Measurements from ENCODE around the gene MATR3.
A peak's percentile ranks its signal among the peaks of the same experiment; 100 is the strongest.

Gene MATR3

DNA sequence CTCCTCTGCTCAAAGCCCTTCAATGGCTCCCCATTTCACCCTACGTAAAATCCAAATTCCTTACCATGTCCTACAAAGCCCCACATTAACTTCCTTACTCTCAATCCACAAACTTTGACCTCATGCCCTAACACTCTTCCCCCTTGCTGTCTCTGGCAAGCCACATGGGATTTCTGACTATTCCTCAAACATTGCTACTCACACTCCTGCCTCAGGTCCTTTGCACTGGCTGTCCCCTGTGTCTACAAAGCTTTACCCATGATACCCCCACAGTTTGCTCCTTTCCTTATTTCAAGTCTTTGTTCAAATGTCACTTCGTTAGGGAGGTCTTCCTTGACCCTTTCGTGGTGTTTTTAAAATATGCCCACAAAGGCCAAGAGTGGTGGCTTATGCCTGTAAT lies 40.4 kb upstream of the MATR3 start:
- TF ChIP-seq CTCF (IDR thresholded peaks at IDR 0.05; ENCODE audit: insufficient read depth, low read depth, low read length, missing control alignments) = no peak
- no peak for DNase-seq (ENCODE audit: low read depth)
- no peak overlapping the region for H3K4me3 ChIP-seq (ENCODE audit: low read depth, low read length)

- no peak overlapping the region for H3K4me3 ChIP-seq (ENCODE audit: low read depth, low read length)
- no peak for TF ChIP-seq CTCF (IDR thresholded peaks at IDR 0.05; ENCODE audit: insufficient read depth, low read depth, low read length, missing control alignments)
These were observed 36.7 kb upstream of the MATR3 start for GRCh38 chr5:139256820-139257219.

DNA sequence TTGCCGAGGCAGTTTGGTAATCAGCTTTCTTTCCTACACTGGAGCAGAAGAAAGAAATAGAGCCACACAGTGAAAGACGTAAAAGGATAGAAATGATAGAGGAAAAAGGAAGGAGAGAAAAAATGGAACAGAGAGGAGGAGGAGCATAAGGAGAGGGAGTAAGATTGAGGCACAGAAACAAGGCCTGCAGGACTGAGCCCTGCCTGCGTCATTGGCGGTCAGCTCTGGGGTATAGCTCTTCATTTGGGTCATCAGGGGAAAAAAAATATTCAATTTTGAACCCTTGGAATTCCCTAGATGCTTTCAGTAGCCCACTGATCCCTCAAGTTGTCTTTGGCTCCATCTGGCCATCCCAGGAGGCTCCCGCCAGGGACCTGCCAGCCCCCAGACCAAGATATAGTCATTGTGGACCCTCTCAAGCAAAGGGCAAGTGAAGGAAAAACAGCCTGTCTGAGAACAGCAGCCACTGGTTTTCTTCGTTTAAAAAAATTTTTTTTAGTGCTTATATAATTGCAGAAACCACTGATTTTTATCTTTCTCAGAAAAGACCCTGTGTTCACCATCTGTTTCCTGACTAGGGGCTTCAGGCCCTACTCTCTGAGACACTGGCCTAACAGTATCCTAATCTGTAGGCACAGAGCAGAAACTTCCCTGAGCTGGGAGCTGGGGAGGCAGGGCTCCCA lies 31.3 kb upstream of the MATR3 start:
- no peak for TF ChIP-seq CTCF (IDR thresholded peaks at IDR 0.05; ENCODE audit: insufficient read depth, low read depth, low read length, missing control alignments)
- no peak for DNase-seq (ENCODE audit: low read depth)
- H3K4me3 ChIP-seq (ENCODE audit: low read depth, low read length) = no peak overlapping the region

More at GRCh38 chr5:139256820-139257219, 36.7 kb upstream of the MATR3 start:
- DNase-seq (ENCODE audit: low read depth) = no peak

DNA sequence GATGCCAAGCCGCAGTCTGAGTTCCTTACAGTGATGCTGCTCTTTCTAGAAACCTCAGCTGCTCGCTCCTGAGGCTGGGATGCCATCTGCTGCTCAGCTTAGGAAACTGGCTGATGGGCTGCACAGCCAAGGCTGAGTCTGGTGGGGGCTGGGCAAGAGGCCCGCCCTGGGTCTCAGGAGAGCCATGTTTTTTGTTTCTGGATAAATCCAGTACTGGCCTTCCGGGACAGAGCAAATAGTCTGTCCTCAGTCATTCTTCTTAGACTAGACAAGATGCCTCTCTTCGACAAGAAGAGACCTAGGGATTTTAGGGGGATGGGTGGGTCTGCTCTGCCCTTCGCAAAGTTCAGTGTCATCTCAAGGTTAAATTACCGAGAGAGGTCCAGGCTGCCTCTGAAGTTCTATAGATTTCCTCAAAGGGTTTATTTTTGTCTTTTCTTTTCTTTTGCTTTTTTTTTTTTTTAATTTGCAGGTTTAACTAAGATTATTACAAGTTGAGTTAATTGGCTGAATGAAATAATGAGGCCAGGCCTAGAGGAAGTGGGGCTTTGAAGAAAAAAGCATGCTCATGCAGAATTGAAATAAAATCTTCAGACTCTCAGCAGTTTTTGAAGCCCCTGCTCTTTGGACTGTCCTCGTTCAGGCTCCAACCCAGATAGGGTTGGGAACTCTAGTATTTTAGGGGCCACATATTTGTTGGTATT lies 30.6 kb upstream of the MATR3 start:
- no peak overlapping the region for H3K4me3 ChIP-seq (ENCODE audit: low read depth, low read length)
- TF ChIP-seq CTCF (IDR thresholded peaks at IDR 0.05; ENCODE audit: insufficient read depth, low read depth, low read length, missing control alignments) = peak; percentile 79
- DNase-seq (ENCODE audit: low read depth) = peak; percentile 83

DNA sequence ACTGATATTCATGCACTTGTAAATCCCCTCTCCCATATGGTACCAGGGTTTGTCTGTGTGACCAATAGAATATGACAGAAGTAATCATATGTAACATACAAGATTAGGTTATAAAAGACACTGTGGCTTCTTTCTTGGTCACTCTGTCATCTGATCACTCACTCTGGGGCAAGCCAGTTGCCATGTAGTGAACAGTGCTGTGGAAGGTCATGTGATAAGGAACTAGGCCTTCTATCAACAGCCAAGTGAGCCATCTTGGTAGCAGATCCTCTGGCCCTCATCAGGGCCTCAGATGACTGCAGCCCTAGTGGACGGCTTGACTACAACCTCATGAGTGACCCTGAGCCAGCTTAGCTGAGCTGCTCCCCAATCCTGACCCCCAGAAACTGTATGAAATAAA lies 30.0 kb upstream of the MATR3 start:
- TF ChIP-seq CTCF (IDR thresholded peaks at IDR 0.05; ENCODE audit: insufficient read depth, low read depth, low read length, missing control alignments) = no peak
- no peak for DNase-seq (ENCODE audit: low read depth)
- no peak overlapping the region for H3K4me3 ChIP-seq (ENCODE audit: low read depth, low read length)

DNA sequence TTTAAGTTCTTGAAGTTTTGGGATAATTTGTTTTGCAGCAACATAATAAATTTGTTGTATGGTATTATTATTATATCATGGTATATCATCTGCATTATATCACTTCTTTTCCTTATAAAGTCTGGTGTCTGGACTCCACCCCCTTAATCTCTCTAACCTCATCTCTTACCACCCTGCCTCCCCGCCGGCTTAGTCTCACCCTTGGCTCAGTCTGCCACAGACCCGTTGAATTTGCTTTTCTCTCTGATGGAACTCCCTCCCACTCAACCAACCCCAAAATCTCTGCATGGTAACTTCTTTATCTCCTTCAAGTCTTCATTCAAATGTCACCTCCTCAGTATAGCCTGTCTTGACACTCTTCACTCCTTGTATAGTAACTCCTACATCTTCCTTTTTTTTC lies 29.6 kb upstream of the MATR3 start:
- no peak for DNase-seq (ENCODE audit: low read depth)
- no peak overlapping the region for H3K4me3 ChIP-seq (ENCODE audit: low read depth, low read length)
- TF ChIP-seq CTCF (IDR thresholded peaks at IDR 0.05; ENCODE audit: insufficient read depth, low read depth, low read length, missing control alignments) = no peak

Data from GM12865 (cell line).